ENCODE results near the gene PPP4R3B. TPM values are rescaled to one million over a fixed set of nuclear protein-coding genes. Genes with fewer than 3 reads are reported as not detected.
"Not testable (repeated sequence)": the region's sequence is repeated elsewhere in the genome, so short reads cannot be mapped to it uniquely, and the experiment has no call there.

Gene PPP4R3B
- total RNA-seq, 2 donors from 2014 or later: 80.8 TPM

DNA sequence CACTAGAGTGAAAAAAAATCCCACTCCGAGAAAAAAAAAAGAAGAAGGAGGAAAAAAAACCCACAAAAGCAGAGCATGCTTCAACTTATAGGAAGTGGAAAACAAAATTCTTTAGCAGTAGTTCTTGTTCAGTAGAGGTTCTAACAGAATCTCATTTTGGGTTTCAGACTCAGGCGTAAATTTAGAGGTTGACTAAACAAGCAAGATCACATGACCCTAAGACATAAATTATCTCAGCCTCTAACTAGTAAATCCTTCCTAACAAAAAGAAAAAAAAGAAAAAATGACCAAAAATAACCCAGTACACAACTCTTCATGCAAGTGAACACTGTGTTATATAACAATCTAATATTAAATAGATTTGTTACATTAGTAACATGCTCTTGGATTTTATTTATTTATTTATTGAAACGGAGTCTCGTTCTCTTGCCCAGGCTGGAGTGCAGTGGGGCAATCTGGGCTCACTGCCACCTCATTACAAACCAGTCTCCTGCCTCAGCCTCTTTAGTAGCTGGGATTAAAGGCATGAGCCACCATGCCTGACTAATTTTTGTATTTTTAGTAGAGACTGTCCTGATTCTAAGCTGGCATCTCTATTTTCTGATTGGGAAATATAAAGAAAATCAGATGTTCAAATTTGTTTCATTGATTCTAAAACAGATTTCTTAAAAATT lies 35.4 kb downstream of the PPP4R3B start:
- H3K36me3 Mint-ChIP-seq (ENCODE audit: insufficient read depth in 2 of 2): peaks cover 0 to 26% of the 10 kb centered on the region in 2 donors
- H3K4me1 Mint-ChIP-seq (ENCODE audit: low read depth): peaks cover 33% of the 10 kb centered on the region
- ATAC-seq (replicated peaks in 1 of 2) (no peak), DNase-seq (no peak)
- H3K27ac Mint-ChIP-seq: peak overlapping the region; percentile 88
- H3K27me3 Mint-ChIP-seq (ENCODE audit: low read depth): no peaks in the 10 kb centered on the region
- no peak overlapping the region for H3K4me3 Mint-ChIP-seq
- no peaks in the 10 kb centered on the region for H3K9me3 Mint-ChIP-seq

DNA sequence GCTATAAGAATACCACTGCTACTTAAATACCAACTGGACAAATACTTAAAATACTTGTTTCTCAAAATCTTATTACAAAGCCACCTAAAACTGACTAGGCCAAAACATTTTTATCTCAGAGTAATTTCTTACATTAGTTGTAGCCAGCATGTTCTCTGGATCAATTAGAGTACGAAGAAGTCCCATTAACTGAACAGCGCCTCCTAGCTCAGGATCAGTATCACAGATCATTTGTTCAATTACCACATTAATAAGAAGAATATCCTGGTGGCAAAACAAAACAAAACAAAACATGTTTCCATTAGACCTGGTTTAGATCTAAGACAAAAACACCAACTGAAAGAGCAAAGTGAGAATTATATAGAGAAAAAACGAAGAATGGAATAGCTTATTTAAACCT lies 36.0 kb downstream of the PPP4R3B start:
- H3K4me3 Mint-ChIP-seq: no peak overlapping the region
- no peaks in the 10 kb centered on the region for H3K9me3 Mint-ChIP-seq
- H3K27ac Mint-ChIP-seq: peak overlapping the region; percentile 88
- H3K36me3 Mint-ChIP-seq (ENCODE audit: insufficient read depth in 2 of 2): peaks cover 2 to 28% of the 10 kb centered on the region in 2 donors
- H3K27me3 Mint-ChIP-seq (ENCODE audit: low read depth): no peaks in the 10 kb centered on the region
- DNase-seq (no peak), ATAC-seq (replicated peaks in 1 of 2) (no peak)
- peaks cover 30% of the 10 kb centered on the region for H3K4me1 Mint-ChIP-seq (ENCODE audit: low read depth)

DNA sequence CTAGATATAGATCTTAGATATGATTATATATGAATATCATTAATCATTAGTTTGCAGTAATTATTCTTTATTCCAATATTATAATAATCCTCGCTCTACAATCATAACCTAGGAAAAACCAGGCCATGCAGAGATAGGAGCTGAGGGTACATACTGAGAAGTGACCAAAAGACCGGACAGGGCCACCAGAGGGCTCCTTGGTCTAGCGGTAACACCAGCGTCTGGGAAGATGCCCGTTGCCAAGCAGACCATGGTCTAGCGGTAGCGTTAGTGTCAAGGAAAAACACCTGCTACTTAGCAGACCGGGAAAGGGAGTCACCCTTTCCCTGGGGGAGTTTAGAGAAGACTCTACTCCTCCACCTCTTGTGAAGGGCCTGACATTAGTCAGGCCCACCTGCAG lies 48.4 kb downstream of the PPP4R3B start:
- peaks cover 4 to 20% of the 10 kb centered on the region in 2 donors for H3K36me3 Mint-ChIP-seq (ENCODE audit: insufficient read depth in 2 of 2)
- H3K9me3 Mint-ChIP-seq; ATAC-seq (replicated peaks in 1 of 2); H3K27me3 Mint-ChIP-seq (ENCODE audit: low read depth); H3K27ac Mint-ChIP-seq; H3K4me3 Mint-ChIP-seq; DNase-seq: not testable (repeated sequence)
- H3K4me1 Mint-ChIP-seq (ENCODE audit: low read depth): peaks cover 16% of the 10 kb centered on the region

GRCh38 chr2:55567298-55567697 lies 50.1 kb downstream of the PPP4R3B start:
- Mint-ChIP-seq H3K9me3 (peaks cover 0 to 3% of the 10 kb centered on the region in 2 donors), H3K27me3 (ENCODE audit: low read depth) (no peaks in the 10 kb centered on the region), H3K36me3 (ENCODE audit: insufficient read depth in 2 of 2) (peaks cover 8 to 33% of the 10 kb centered on the region in 2 donors), H3K27ac (peak overlapping the region; percentile 77), H3K4me3 (no peak overlapping the region), H3K4me1 (ENCODE audit: low read depth) (peaks cover 16% of the 10 kb centered on the region)
- DNase-seq (no peak), ATAC-seq (replicated peaks in 1 of 2) (no peak)

DNA sequence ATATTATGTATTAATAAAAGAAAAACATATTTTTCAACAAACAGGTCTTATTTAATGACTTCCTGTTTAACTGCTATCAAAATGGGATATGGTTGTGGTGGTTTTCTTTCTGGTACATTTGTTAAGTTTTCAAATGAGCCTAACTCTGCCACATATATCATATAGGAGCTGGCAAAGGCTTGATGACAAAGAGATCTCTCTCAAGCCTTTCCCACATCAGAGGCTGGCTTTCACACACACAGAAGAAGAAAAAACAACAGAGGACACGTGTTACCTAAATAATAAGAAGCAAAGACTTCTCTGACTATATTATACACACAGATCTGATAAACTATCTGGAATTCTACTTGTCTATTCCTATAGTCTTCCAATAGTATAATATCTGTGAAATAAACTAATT lies 51.8 kb downstream of the PPP4R3B start:
- DNase-seq: no peak
- ATAC-seq (replicated peaks in 1 of 2): peak in 1 of 2 donors; percentile 40
- Mint-ChIP-seq H3K27ac (no peak overlapping the region), H3K36me3 (ENCODE audit: insufficient read depth in 2 of 2) (peaks cover 16 to 44% of the 10 kb centered on the region in 2 donors), H3K4me3 (no peak overlapping the region), H3K9me3 (peaks cover 0 to 3% of the 10 kb centered on the region in 2 donors), H3K4me1 (ENCODE audit: low read depth) (peaks cover 16% of the 10 kb centered on the region), H3K27me3 (ENCODE audit: low read depth) (no peaks in the 10 kb centered on the region)

DNA sequence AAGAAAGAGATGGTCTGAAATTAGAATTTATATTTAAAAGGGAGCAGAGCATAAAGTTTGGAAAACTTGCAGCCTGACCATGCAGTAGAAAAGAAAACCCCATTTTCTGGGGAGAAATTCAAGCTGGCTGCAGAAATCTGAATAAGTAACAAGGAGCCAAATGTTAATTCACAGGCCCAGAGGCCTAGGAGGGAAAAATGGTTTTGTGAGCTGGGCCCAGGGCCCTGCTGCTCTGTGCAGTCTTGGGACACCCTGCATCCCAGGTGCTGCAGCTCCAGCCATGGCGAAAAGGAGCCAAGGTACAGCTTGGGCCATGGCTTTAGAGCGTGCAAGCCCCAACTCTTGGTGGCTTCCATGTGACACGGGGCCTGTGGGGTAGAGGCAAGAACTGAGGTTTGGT lies 56.6 kb downstream of the PPP4R3B start:
- H3K36me3 Mint-ChIP-seq (ENCODE audit: insufficient read depth in 2 of 2): peaks cover 21 to 54% of the 10 kb centered on the region in 2 donors
- H3K4me3 Mint-ChIP-seq: no peak overlapping the region
- H3K27me3 Mint-ChIP-seq (ENCODE audit: low read depth): no peaks in the 10 kb centered on the region
- ATAC-seq (replicated peaks in 1 of 2) (no peak), DNase-seq (no peak)
- peaks cover 5% of the 10 kb centered on the region for H3K4me1 Mint-ChIP-seq (ENCODE audit: low read depth)
- peaks cover 0 to 3% of the 10 kb centered on the region in 2 donors for H3K9me3 Mint-ChIP-seq
- no peak overlapping the region for H3K27ac Mint-ChIP-seq

GRCh38 chr2:55556809-55557208 lies 60.6 kb downstream of the PPP4R3B start:
- Mint-ChIP-seq H3K27me3 (ENCODE audit: low read depth) (no peaks in the 10 kb centered on the region), H3K4me1 (ENCODE audit: low read depth) (no peaks in the 10 kb centered on the region), H3K9me3 (no peaks in the 10 kb centered on the region), H3K4me3 (no peak overlapping the region), H3K36me3 (ENCODE audit: insufficient read depth in 2 of 2) (peaks cover 13 to 45% of the 10 kb centered on the region in 2 donors), H3K27ac (no peak overlapping the region)
- no peak for ATAC-seq (replicated peaks in 1 of 2)
- no peak for DNase-seq

- no peaks in the 10 kb centered on the region for H3K4me1 Mint-ChIP-seq (ENCODE audit: low read depth)
- H3K27me3 Mint-ChIP-seq (ENCODE audit: low read depth): no peaks in the 10 kb centered on the region
- H3K9me3 Mint-ChIP-seq: no peaks in the 10 kb centered on the region
- peak overlapping the region; percentile 42 for H3K27ac Mint-ChIP-seq
- no peak for DNase-seq
- ATAC-seq (replicated peaks in 1 of 2): no peak
- H3K4me3 Mint-ChIP-seq: no peak overlapping the region
- H3K36me3 Mint-ChIP-seq (ENCODE audit: insufficient read depth in 2 of 2): peaks cover 7 to 37% of the 10 kb centered on the region in 2 donors
Observed at GRCh38 chr2:55555977-55556376, 61.4 kb downstream of the PPP4R3B start.

DNA sequence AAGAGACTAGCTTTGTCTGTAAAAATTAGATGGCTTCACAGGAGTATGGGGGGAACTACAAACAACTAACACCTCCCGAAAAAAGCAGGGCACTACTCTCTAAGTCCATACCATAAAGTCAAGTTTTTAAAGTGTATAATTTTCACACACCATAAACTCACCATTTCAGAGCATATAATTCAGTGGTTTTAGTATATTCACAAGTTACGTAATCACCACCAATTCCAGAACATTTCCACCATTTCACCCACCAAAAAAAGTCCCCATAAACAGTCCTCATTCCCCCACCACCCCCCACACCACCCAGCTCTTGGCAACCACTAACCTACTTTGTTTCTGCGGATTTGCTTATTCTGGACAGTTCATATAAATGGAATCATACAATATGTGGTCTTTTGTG lies 64.1 kb downstream of the PPP4R3B start:
- H3K4me3 Mint-ChIP-seq: no peak overlapping the region
- DNase-seq: no peak
- no peak for ATAC-seq (replicated peaks in 1 of 2)
- peaks cover 1 to 27% of the 10 kb centered on the region in 2 donors for H3K36me3 Mint-ChIP-seq (ENCODE audit: insufficient read depth in 2 of 2)
- no peaks in the 10 kb centered on the region for H3K4me1 Mint-ChIP-seq (ENCODE audit: low read depth)
- H3K9me3 Mint-ChIP-seq: no peaks in the 10 kb centered on the region
- no peaks in the 10 kb centered on the region for H3K27me3 Mint-ChIP-seq (ENCODE audit: low read depth)
- no peak overlapping the region for H3K27ac Mint-ChIP-seq

DNA sequence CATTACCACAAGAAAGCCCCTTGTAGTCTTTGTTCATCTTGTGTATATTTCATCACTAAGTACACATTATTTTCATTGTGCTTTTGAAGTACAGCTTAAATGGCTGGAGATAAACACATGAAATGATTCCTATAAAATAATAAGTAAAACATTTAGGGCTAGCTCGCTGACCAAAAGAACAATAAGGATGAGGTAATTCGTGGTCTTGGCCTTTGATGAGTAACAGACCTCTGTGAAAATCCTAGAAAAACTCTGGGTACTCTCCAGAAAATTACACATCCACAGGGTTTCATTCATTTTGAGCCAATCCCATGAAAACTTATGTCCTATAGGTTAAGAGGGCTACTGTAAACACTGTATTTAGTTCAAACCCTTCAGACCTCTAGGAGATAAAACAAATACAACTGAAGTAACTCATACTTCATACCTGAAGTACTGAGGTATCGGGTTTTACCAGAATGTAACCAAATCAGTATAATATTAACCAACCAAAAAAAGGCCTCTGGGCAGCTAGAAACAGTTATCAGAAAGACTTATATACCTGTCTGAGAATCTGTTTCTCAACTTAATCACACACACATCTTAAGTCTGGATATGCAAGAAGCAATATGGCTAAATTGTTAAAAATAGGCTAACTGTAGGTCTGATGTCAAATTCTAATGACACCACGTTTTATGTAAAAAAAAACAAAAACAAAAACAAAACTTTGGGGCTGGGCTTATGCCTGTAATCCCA lies 66.9 kb downstream of the PPP4R3B start:
- H3K27me3 Mint-ChIP-seq (ENCODE audit: low read depth): no peaks in the 10 kb centered on the region
- no peak overlapping the region for H3K4me3 Mint-ChIP-seq
- H3K4me1 Mint-ChIP-seq (ENCODE audit: low read depth): no peaks in the 10 kb centered on the region
- no peaks in the 10 kb centered on the region for H3K9me3 Mint-ChIP-seq
- H3K36me3 Mint-ChIP-seq (ENCODE audit: insufficient read depth in 2 of 2): peaks cover 1 to 26% of the 10 kb centered on the region in 2 donors
- DNase-seq (no peak), ATAC-seq (replicated peaks in 1 of 2) (no peak)
- H3K27ac Mint-ChIP-seq: peak overlapping the region; percentile 57

GRCh38 chr2:55547679-55548078 lies 69.7 kb downstream of the PPP4R3B start:
- H3K27me3 Mint-ChIP-seq (ENCODE audit: low read depth); H3K4me3 Mint-ChIP-seq; H3K9me3 Mint-ChIP-seq; H3K4me1 Mint-ChIP-seq (ENCODE audit: low read depth); DNase-seq; H3K27ac Mint-ChIP-seq; ATAC-seq (replicated peaks in 1 of 2): not testable (repeated sequence)
- peaks cover 4 to 21% of the 10 kb centered on the region in 2 donors for H3K36me3 Mint-ChIP-seq (ENCODE audit: insufficient read depth in 2 of 2)

DNA sequence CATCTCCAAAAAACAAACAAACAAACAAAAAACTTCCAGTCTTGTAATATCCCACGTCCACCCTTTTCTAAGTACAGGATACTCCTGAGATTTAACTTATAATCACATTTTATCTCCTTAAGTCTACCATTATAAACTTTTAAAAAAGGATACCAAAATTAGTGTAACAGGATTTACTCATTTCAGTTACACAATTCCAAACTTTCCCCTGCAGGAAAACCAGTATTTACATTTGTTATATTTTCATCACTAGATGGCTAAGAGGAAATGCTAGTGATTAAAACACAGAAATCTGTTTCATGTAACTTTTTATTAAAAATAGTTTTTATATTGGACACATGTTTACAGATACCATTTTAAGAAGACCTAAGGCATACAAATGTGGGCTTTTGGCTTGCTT lies 70.4 kb downstream of the PPP4R3B start:
- no peaks in the 10 kb centered on the region for H3K27me3 Mint-ChIP-seq (ENCODE audit: low read depth)
- ATAC-seq (replicated peaks in 1 of 2) (no peak), DNase-seq (no peak)
- H3K4me3 Mint-ChIP-seq: no peak overlapping the region
- no peaks in the 10 kb centered on the region for H3K4me1 Mint-ChIP-seq (ENCODE audit: low read depth)
- H3K9me3 Mint-ChIP-seq: no peaks in the 10 kb centered on the region
- peak overlapping the region; percentile 48 for H3K27ac Mint-ChIP-seq
- peaks cover 4 to 23% of the 10 kb centered on the region in 2 donors for H3K36me3 Mint-ChIP-seq (ENCODE audit: insufficient read depth in 2 of 2)

DNA sequence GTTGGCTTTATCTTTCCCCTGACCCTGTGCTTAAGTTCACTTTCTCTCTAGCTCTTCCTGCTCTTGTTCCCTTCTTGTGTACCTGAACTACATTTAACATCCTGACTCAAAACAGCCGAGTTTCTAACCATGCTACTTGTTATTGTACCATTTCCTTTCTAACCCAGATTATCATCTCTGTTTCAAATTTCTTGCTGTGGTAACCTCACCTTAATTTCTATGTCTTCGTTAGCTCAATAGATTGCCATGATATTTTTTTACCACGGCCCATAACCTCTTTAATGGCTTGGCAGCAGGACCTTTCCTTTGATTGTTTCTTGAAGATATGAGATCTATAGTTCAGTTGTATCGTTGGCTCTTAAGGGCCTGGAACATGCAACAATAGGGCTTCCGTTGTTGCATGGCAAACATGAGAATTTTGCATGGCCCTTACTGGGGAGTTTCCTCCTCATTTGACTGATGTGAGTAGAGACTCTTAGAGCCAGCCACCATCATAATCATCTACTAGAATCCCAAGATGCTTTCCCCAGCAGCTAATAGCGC lies 86.8 kb downstream of the PPP4R3B start:
- Mint-ChIP-seq H3K4me1 (ENCODE audit: low read depth) (peaks cover 17% of the 10 kb centered on the region), H3K9me3 (peaks cover 0 to 4% of the 10 kb centered on the region in 2 donors), H3K27me3 (ENCODE audit: low read depth) (no peaks in the 10 kb centered on the region), H3K36me3 (ENCODE audit: insufficient read depth in 2 of 2) (peaks cover 14 to 21% of the 10 kb centered on the region in 2 donors), H3K4me3 (peak overlapping the region; percentile 8 to 57), H3K27ac (peak overlapping the region; percentile 70)
- ATAC-seq (replicated peaks in 1 of 2): peak; percentile 89
- DNase-seq: peak in 1 of 2 donors; percentile 20
